MCF 10A (cell line): ENCODE results near the gene JUND. TPM values are rescaled to one million over a fixed set of nuclear protein-coding genes. Genes with fewer than 3 reads are reported as not detected.

ENCODE experiments used
- BruUV-seq: library from RNA; stranded (reverse); fragments of 400-500 nt; replicated peaks from 2 replicates; lab custom pipeline; 2021; lab: Mats Ljungman, UMichigan
- CTCF ChIA-PET: fragments of 300-600 bp; sonication (Branson Sonifier 250); formaldehyde crosslinking; extraction: SDS; loops from one replicate; lab custom pipeline; 2021; ENCODE audit warnings: antibody characterized with exemption, inconsistent platforms; lab: Yijun Ruan, JAX
- POLR2A ChIA-PET: fragments of 300-600, 350-650 bp; sonication (Branson Sonifier 250); formaldehyde crosslinking; extraction: SDS; loops from one replicate; lab custom pipeline; 2020; ENCODE audit warnings: antibody characterized with exemption, inconsistent platforms; lab: Yijun Ruan, JAX
- DNase-seq: peaks from one replicate; pipeline ENCODE4 v3.0.0-alpha.2; 2018; ENCODE audit not compliant: unreplicated experiment
- H3K27ac Mint-ChIP-seq: one replicate; pipeline ENCODE4 v1.8.0; 2022; ENCODE audit warnings: mild to moderate bottlenecking, low read depth, mixed read lengths; ENCODE audit not compliant: unreplicated experiment
- H3K27me3 Mint-ChIP-seq: one replicate; pipeline ENCODE4 v1.8.0; 2022; ENCODE audit warnings: mixed read lengths; ENCODE audit not compliant: insufficient read depth, unreplicated experiment
- H3K36me3 Mint-ChIP-seq: one replicate; pipeline ENCODE4 v1.8.0; 2022; ENCODE audit warnings: mild to moderate bottlenecking, moderate library complexity, mixed read lengths; ENCODE audit not compliant: insufficient read depth, unreplicated experiment
- H3K4me1 Mint-ChIP-seq: one replicate; pipeline ENCODE4 v1.8.0; 2022; ENCODE audit warnings: mixed read lengths; ENCODE audit not compliant: insufficient read depth, unreplicated experiment
- H3K4me3 Mint-ChIP-seq: one replicate; pipeline ENCODE4 v1.8.0; 2022; ENCODE audit warnings: mild to moderate bottlenecking, moderate library complexity, mixed read lengths; ENCODE audit not compliant: unreplicated experiment
- H3K9me3 Mint-ChIP-seq: one replicate; pipeline ENCODE4 v1.8.0; 2022; ENCODE audit warnings: mixed read lengths; ENCODE audit not compliant: unreplicated experiment
- CTCF ChIP-seq: fragments of 200-600 bp; IDR thresholded peaks from one replicate; pipeline ENCODE4 v1.8.0; 2022; ENCODE audit warnings: antibody characterized with exemption, mild to moderate bottlenecking; ENCODE audit not compliant: unreplicated experiment
- intact Hi-C: fragments of 100-400 bp; cut with micrococcal nuclease; formaldehyde crosslinking; loops from 2 replicates; pipeline ENCODE4 v1.14.1; 2022
- total RNA-seq: library from RNA; stranded (reverse); gene quantifications from 2 replicates; pipeline ENCODE4 v1.2.3, GENCODE V29; 2022

Gene JUND
- total RNA-seq, 1 experiment from 2014 or later, result 120 TPM

- intact Hi-C loops, result no loop called here
- H3K27ac Mint-ChIP-seq, result no peak overlapping the region
- H3K4me3 Mint-ChIP-seq, result no peak overlapping the region
- TF ChIP-seq CTCF, result no peak
- peaks cover 17% of the 10 kb centered on the region for H3K4me1 Mint-ChIP-seq
- H3K36me3 Mint-ChIP-seq, result peaks cover 39% of the 10 kb centered on the region
- no peak for DNase-seq
- BruUV-seq, result no TSS peak
- CTCF ChIA-PET, result interaction anchor here (0.6 to 3.3 kb wide), 6 partner anchors 15 to 160 kb away, joined by 3 to 12 read pairs (median 3); no protein-coding TSS in a partner anchor
- no peaks in the 10 kb centered on the region for H3K27me3 Mint-ChIP-seq
- H3K9me3 Mint-ChIP-seq, result no peaks in the 10 kb centered on the region
- POLR2A ChIA-PET, result interaction anchor here (0.6 to 9.0 kb wide), 7 partner anchors 18 to 164 kb away, joined by 3 to 178 read pairs (median 4); partner anchors contain the start of genes LSM4 and MPV17L2
Measured at GRCh38 chr19:18273561-18274218, 7.7 kb downstream of the JUND start.

GRCh38 chr19:18271433-18271841 lies 10.0 kb downstream of the JUND start:
- H3K4me1 Mint-ChIP-seq, result peaks cover 17% of the 10 kb centered on the region
- DNase-seq, result no peak
- no peaks in the 10 kb centered on the region for H3K27me3 Mint-ChIP-seq
- H3K36me3 Mint-ChIP-seq, result peaks cover 18% of the 10 kb centered on the region
- no peak for TF ChIP-seq CTCF
- no peaks in the 10 kb centered on the region for H3K9me3 Mint-ChIP-seq
- CTCF ChIA-PET, result interaction anchor here (0.6 to 1.2 kb wide), 3 partner anchors 9 to 230 kb away, joined by 3 to 10 read pairs (median 4); no protein-coding TSS in a partner anchor
- no TSS peak for BruUV-seq
- H3K27ac Mint-ChIP-seq, result no peak overlapping the region
- H3K4me3 Mint-ChIP-seq, result no peak overlapping the region
- intact Hi-C loops, result no loop called here
- POLR2A ChIA-PET, result no interaction called here

- ChIA-PET CTCF (interaction anchor here (0.6 to 1.6 kb wide), 5 partner anchors 9 to 59 kb away, joined by 3 to 6 read pairs (median 4); no protein-coding TSS in a partner anchor), POLR2A (interaction anchor here (1.5 kb wide), 1 partner anchor 66 kb away, joined by 4 read pairs; no protein-coding TSS in a partner anchor)
- H3K4me3 Mint-ChIP-seq, result no peak overlapping the region
- intact Hi-C loops, result no loop called here
- peaks cover 15% of the 10 kb centered on the region for H3K36me3 Mint-ChIP-seq
- DNase-seq, result no peak
- BruUV-seq, result no TSS peak
- H3K9me3 Mint-ChIP-seq, result no peaks in the 10 kb centered on the region
- no peaks in the 10 kb centered on the region for H3K27me3 Mint-ChIP-seq
- peaks cover 13% of the 10 kb centered on the region for H3K4me1 Mint-ChIP-seq
- no peak overlapping the region for H3K27ac Mint-ChIP-seq
- no peak for TF ChIP-seq CTCF
Measured at GRCh38 chr19:18270326-18270725, 11.1 kb downstream of the JUND start.

GRCh38 chr19:18269070-18269723 lies 12.2 kb downstream of the JUND start:
- Mint-ChIP-seq H3K27ac (no peak overlapping the region), H3K4me1 (peaks cover 2% of the 10 kb centered on the region), H3K36me3 (peaks cover 12% of the 10 kb centered on the region), H3K4me3 (no peak overlapping the region), H3K9me3 (no peaks in the 10 kb centered on the region), H3K27me3 (no peaks in the 10 kb centered on the region)
- DNase-seq, result no peak
- POLR2A ChIA-PET, result interaction anchor here (0.6 to 2.8 kb wide), 3 partner anchors 10 to 322 kb away, joined by 3 to 20 read pairs (median 4); no protein-coding TSS in a partner anchor
- intact Hi-C loops, result no loop called here
- BruUV-seq, result no TSS peak
- no peak for TF ChIP-seq CTCF
- CTCF ChIA-PET, result interaction anchor here (0.6 to 1.6 kb wide), 4 partner anchors 10 to 210 kb away, joined by 3 to 6 read pairs (median 4); no protein-coding TSS in a partner anchor
